Keratinocyte (primary cell): ENCODE data around the gene LRRC47. TPM values are rescaled to one million over a fixed set of nuclear protein-coding genes. Genes with fewer than 3 reads are reported as not detected.
A peak's percentile ranks its signal among the peaks of the same experiment; 100 is the strongest.

ENCODE experiments used
- DNase-seq: peaks from one replicate; pipeline ENCODE4 v3.0.0-alpha.2; 2011; ENCODE audit warnings: low read depth, missing footprints, low spot score
- FAIRE-seq: peaks from 2 replicates; lab custom pipeline; 2011; peaks lifted over from hg19 to GRCh38; lab: Jason Lieb, UNC
- H2AFZ ChIP-seq: 2 replicates; pipeline ENCODE4 v1.6.0; 2012; ENCODE audit warnings: low read length, control low read depth, inconsistent platforms; ENCODE audit not compliant: control insufficient read depth
- H3K27ac ChIP-seq: 2 replicates; pipeline ENCODE4 v1.5.1; 2011; ENCODE audit warnings: low read length; ENCODE audit not compliant: control insufficient read depth, insufficient read depth
- H3K27me3 ChIP-seq: 3 replicates; pipeline ENCODE4 v1.6.0; 2011; ENCODE audit warnings: low read length; ENCODE audit not compliant: control insufficient read depth, insufficient read depth; ENCODE audit errors: extremely low read depth
- H3K36me3 ChIP-seq, 2 experiments: 2 replicates in 1 of 2; 3 replicates in 1 of 2; pipeline ENCODE4 v1.5.1; 2011; ENCODE audit warnings: low read length in 2 of 2, mild to moderate bottlenecking in 1 of 2; ENCODE audit not compliant: control insufficient read depth in 2 of 2, insufficient read depth in 2 of 2; ENCODE audit errors: extremely low read depth in 1 of 2
- H3K4me1 ChIP-seq: 3 replicates; pipeline ENCODE4 v1.5.1; 2011; ENCODE audit warnings: low read length; ENCODE audit not compliant: control insufficient read depth, insufficient read depth; ENCODE audit errors: extremely low read depth
- H3K4me2 ChIP-seq: 3 replicates; pipeline ENCODE4 v1.6.0; 2011; ENCODE audit warnings: low read depth, low read length; ENCODE audit not compliant: control insufficient read depth, insufficient read depth; ENCODE audit errors: extremely low read depth
- H3K4me3 ChIP-seq, 3 experiments: fragments of 200-600 bp in 1 of 3; sonication (generic) in 1 of 3; 2 replicates in 2 of 3; 3 replicates in 1 of 3; pipeline ENCODE4 v1.5.1; 2011 to 2016; ENCODE audit warnings: low read length in 3 of 3, mild to moderate bottlenecking in 3 of 3, control low read depth in 2 of 3, inconsistent platforms in 1 of 3, low read depth in 1 of 3, mixed read lengths in 1 of 3, mixed run types in 1 of 3, moderate library complexity in 1 of 3; ENCODE audit not compliant: control insufficient read depth in 2 of 3, insufficient read depth in 2 of 3; ENCODE audit errors: extremely low read depth in 1 of 3
- H3K79me2 ChIP-seq: 2 replicates; pipeline ENCODE4 v1.6.0; 2012; ENCODE audit warnings: low read length; ENCODE audit not compliant: control insufficient read depth, insufficient read depth
- H3K9ac ChIP-seq: 3 replicates; pipeline ENCODE4 v1.6.0; 2011; ENCODE audit warnings: low read length; ENCODE audit not compliant: control insufficient read depth, insufficient read depth; ENCODE audit errors: extremely low read depth
- H3K9me1 ChIP-seq: 3 replicates; pipeline ENCODE4 v1.6.0; 2011; ENCODE audit warnings: low read length; ENCODE audit not compliant: control insufficient read depth, insufficient read depth; ENCODE audit errors: extremely low read depth
- H3K9me3 ChIP-seq: 2 replicates; pipeline ENCODE4 v1.5.1; 2012; ENCODE audit warnings: low read depth, low read length; ENCODE audit not compliant: control insufficient read depth
- H4K20me1 ChIP-seq: 3 replicates; pipeline ENCODE4 v1.6.0; 2011; ENCODE audit warnings: low read length; ENCODE audit not compliant: control insufficient read depth, insufficient read depth; ENCODE audit errors: extremely low read depth
- CTCF ChIP-seq, 3 experiments: IDR thresholded peaks in 1 of 3; conservative IDR thresholded peaks in 1 of 3; optimal IDR thresholded peaks in 1 of 3; 2 replicates in 2 of 3; 3 replicates in 1 of 3; pipeline versions ENCODE3 to v1.5.1; 2011; ENCODE audit warnings: low read length in 3 of 3, mild to moderate bottlenecking in 3 of 3, moderate library complexity in 2 of 3, control low read depth in 1 of 3, inconsistent platforms in 1 of 3; ENCODE audit not compliant: insufficient read depth in 2 of 3; ENCODE audit errors: extremely low read depth in 1 of 3
- EZH2 ChIP-seq: IDR thresholded peaks from one replicate; pipeline ENCODE4 v1.6.1; 2012; ENCODE audit warnings: inconsistent platforms, mild to moderate bottlenecking, low read length, moderate library complexity
- dilution Hi-C: fragments of 300-500 bp; cut with MboI; formaldehyde crosslinking; loops from one replicate; pipeline ENCODE4 v1.7.0; 2020; ENCODE audit warnings: low sequenced_read_pairs; ENCODE audit not compliant: extremely low pct_ligation_motif_present
- polyA plus RNA-seq, 5 experiments: library from polyadenylated mRNA; depleted of rRNA in 3 of 5; stranded (reverse) in 3 of 5; stranded (forward) in 1 of 5; unstranded in 1 of 5; fragments of >200 nt; gene quantifications; 1 replicate in 1 of 5; 2 replicates in 3 of 5; 3 replicates in 1 of 5; pipeline versions ENCODE4 v1.2.1 to v1.2.3, GENCODE V29; 2011 to 2012; ENCODE audit warnings: missing spikeins in 2 of 5, low read depth in 1 of 5, low replicate concordance in 1 of 5

Gene LRRC47
- polyA plus RNA-seq, 1 donor (not counting 4 experiments of a cell fraction or from before 2014, with no cell fraction given) = 40.1 TPM

GRCh38 chr1:3819771-3820200 is 23.5 kb upstream of the LRRC47 start:
- dilution Hi-C loops = no loop called here
- no peak for TF ChIP-seq EZH2
- TF ChIP-seq CTCF (optimal IDR thresholded peaks at IDR 0.05 in 1 of 3, IDR thresholded peaks at IDR 0.05 in 1 of 3, conservative IDR thresholded peaks at IDR 0.05 in 1 of 3; ENCODE audit: extremely low read depth in 1 of 3, insufficient read depth in 2 of 3, low read length in 3 of 3) = no peak
- Histone ChIP-seq H3K4me2 (peak overlapping the region; percentile 20), H4K20me1 (no peaks in the 10 kb centered on the region), H3K9ac (no peak overlapping the region), H3K4me1 (peaks cover 12% of the 10 kb centered on the region), H3K36me3 (peaks cover 15 to 25% of the 10 kb centered on the region in 2 experiments), H3K9me1 (no peaks in the 10 kb centered on the region), H2AFZ (no peak overlapping the region), H3K4me3 (no peak overlapping the region), H3K9me3 (no peaks in the 10 kb centered on the region), H3K79me2 (no peaks in the 10 kb centered on the region), H3K27me3 (no peaks in the 10 kb centered on the region), H3K27ac (no peak overlapping the region)
- DNase-seq = no peak
- no peak for FAIRE-seq

GRCh38 chr1:3817821-3818597 is 21.7 kb upstream of the LRRC47 start:
- no peak overlapping the region for H2AFZ ChIP-seq
- H3K27ac ChIP-seq = no peak overlapping the region
- dilution Hi-C loops = no loop called here
- H3K9me1 ChIP-seq = no peaks in the 10 kb centered on the region
- no peak overlapping the region for H3K4me2 ChIP-seq
- H3K27me3 ChIP-seq = no peaks in the 10 kb centered on the region
- H3K4me1 ChIP-seq = peaks cover 12% of the 10 kb centered on the region
- FAIRE-seq (no peak), DNase-seq (no peak)
- no peaks in the 10 kb centered on the region for H4K20me1 ChIP-seq
- no peaks in the 10 kb centered on the region for H3K9me3 ChIP-seq
- H3K4me3 ChIP-seq = no peak overlapping the region
- H3K9ac ChIP-seq = no peak overlapping the region
- no peak for TF ChIP-seq EZH2
- TF ChIP-seq CTCF (optimal IDR thresholded peaks at IDR 0.05 in 1 of 3, IDR thresholded peaks at IDR 0.05 in 1 of 3, conservative IDR thresholded peaks at IDR 0.05 in 1 of 3; ENCODE audit: extremely low read depth in 1 of 3, insufficient read depth in 2 of 3, low read length in 3 of 3) = no peak
- H3K79me2 ChIP-seq = no peaks in the 10 kb centered on the region
- peaks cover 10 to 19% of the 10 kb centered on the region in 2 experiments for H3K36me3 ChIP-seq
